CD4-positive, alpha-beta T cell treated with Interleukin-17A for 4 hours (primary cell): ENCODE measurements around the gene ATG13.

Experiments used
- DNase-seq: peaks from one replicate; pipeline ENCODE4 v3.0.0-alpha.2; 2020; ENCODE audit warnings: mixed read lengths

Gene ATG13

DNA sequence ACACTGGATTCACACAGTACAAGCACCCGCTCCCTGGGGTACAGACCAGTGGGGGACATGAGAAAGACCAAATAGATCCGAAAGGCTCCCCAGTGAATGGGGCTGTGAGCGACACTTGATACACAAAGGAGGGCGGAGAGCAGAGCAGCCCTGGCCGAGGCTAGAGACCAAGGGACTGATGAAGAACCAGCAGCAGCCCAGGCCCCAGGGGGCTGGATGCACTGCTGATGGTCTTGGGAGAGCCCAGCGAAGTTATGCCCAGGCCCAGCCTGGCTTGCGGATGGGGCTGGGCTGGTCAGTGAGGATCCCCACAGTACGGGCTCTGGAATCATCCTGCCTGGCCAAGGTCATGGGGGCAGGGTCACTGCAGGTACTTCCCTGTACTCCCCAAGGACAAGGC is 59.8 kb downstream of the ATG13 start:
- DNase-seq = no peak

DNA sequence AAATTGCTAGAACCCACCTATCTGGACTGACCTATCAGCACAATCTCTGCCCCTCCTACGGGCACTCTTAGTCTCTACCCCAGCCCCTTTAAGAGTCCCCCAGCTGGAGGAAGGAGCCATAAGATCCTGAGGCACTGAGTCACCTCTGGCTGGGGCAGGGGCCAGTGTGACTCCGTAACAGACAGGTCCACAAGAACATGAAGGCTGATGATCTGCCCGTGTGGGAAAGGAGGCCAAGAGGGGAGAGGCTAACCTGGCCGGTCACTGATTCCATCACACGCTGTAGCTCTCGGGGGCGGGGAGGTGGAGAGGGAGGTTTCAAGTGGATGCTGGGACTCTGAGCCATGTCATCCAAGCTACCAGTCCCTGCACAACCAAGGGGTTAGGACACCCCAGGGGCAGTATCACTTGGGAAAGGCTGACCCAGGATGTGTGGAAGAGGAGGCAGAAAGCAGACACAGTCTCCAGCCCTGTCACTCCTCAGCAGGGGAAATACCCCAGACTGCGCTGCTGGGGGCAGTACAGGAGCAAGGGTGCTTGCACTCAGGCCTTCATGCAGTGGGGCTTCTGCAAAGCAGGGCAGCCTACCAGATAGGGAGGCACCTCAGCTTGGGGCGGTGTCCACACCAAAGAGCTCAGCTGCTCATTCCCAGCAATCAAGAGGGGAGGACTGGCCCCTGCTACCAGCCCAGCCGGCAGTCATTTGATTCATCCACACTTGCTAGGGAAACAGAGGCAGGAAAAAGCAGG is 60.8 kb downstream of the ATG13 start:
- DNase-seq = no peak

DNA sequence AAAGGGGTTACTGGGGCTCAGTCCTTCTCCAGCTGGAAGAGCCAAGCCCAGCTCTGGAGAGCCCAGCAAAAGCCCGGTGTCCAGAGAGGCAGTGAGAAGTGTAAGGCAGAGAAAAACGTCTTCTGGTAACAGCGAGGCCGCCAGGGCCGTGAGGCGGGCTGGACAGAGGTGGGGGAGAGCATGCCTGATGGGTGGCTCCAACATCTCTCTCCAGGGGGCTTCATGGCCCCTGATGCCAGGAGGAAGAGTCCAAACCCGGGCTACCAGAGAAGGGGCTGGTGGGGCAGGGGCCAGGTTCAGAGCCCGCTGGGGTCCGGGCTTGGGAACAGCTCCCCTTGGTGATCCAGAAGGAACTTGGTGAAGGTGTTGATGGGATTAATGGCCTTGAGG is 61.4 kb downstream of the ATG13 start:
- DNase-seq = no peak

GRCh38 chr11:46679241-46680163 is 62.1 kb downstream of the ATG13 start:
- DNase-seq = no peak

DNA sequence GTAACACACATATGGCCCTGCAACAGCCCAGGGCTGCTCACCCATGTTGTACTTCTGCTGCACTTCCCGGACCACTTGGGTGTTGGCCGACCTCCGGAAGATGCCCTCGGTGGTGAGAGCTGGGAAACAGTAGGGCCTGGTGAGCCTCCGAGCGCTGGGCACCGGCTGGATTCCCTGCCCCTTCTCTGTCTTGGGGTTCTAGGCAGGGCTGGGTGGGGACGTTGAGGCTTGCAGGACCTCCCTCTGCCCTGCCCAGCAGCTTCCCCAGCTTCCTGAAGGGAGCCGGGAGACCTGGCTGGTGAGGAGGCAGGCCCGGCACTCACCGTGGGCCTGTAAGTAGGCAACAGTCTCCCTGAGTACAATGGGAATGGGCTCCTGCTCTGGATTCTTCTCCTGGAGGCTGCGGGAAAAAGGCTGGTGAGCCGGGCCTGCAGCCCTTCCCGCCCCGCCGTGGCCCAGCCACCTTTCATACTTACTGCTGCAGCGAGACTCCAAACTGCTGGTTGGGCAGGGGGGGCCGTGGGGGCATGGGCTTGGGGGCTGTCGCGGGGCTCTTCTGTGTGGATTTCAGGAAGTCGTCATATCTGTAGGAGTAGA is 62.9 kb downstream of the ATG13 start:
- DNase-seq = no peak

GRCh38 chr11:46680815-46681214 is 63.5 kb downstream of the ATG13 start:
- DNase-seq = no peak

DNA sequence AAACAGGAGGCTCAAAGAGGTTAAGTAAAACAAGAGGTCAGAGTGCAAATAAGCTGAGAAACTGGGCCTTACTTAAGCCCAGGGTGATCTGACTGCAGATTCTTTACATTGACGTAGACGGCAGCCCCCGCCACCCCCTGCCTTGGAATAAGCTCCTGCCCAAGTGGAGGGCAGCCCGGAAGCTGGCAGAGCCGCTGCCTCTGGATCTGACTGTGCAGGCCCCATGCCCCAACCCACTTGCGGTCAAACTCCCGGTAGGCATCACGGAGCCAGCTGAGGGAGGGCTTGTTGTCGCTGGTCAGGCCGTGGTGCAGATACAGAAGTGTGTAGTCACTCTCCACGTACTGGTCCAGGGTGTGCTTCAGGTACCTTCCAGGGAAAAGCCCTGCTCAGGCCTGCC is 64.5 kb downstream of the ATG13 start:
- no peak for DNase-seq

DNA sequence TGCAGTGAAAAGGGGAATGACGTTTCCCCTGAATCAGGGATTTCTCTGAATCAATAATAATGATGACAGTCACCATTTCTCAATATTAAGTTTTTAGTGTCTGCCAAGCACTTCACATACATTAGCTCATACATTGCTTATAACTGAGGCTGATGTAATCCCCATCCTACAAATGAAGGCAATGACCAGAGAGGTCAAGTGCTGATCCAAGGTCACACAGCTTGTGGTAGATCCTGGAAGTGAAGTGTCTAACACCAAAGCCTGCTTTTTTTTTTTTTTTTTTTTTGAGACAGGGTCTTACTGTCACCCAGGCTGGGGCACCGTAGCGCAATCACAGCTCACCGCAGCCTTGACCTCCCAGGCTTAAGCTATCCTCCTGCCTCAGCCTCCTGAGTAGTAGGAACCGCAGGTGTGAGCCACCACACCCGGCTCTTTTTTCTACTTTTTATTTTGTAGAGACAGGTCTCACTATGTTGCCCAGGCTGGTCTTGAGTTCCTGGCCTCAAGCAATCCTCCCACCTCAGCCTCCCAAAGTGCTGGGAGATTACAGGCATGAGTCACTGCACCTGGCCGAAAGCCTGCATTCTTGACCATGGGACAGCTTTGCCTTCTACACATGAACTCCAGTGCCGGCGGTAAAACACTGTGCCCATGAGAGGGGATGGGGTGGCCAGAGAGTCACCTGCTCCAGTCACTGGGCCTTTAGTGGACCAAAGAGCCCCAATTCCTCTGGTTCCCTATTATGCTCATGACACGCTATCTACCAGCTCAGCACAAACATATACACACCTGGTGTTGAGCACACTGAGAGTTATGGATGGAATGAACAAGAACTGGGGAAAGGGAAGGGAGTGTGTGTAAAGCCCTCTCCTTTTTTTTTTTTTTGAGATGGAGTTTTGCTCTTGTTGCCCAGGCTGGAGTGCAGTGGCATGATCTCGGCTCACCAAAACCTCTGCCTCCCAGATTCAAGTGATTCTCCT is 65.7 kb downstream of the ATG13 start:
- DNase-seq = no peak

- DNase-seq = no peak
Measured at GRCh38 chr11:46684367-46684766, 67.0 kb downstream of the ATG13 start.

DNA sequence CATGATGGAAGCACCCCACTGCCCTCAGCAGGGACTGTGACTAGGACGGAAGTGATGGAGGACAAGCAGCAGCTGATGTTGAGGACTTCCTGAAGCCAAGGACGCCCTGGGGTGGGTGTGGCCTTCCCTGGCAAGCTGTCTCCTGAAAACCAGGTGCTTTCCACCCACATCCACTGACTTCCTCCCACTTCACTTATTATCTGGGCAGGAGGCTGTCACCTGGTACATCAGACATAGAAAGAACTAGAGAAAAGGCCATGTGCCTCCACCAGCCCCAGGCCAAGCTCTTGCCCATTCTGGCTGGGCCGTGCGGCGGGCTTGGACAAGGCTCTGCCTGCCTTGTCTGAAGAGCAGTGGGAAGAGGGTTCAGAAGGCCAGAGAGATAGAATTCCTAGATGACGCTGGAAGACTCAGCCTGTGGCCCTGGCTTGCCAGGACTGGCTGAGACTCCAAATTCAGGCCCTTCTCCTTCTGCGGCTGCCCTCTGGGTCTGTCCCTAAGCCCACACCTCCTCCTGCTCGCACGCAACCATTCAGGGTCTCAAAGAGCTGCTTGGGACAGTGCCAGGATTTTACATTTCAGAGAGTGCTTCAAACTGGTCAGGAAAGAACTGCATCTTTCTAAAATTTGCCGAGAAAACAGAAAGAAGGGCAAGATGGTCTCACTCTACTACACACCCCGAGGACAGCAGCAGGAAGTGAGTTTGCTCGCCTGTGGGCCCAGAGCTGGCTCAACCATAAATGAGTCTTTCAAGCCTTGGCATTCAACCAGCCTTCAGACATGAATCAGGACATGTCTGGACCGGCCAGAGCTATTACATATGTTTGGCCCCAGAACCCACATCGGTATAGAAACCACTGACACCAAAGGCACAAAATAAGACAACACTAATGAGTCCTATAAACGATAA is 69.8 kb downstream of the ATG13 start:
- DNase-seq = no peak

- no peak for DNase-seq
Measured at GRCh38 chr11:46690702-46691101, 73.3 kb downstream of the ATG13 start.

DNA sequence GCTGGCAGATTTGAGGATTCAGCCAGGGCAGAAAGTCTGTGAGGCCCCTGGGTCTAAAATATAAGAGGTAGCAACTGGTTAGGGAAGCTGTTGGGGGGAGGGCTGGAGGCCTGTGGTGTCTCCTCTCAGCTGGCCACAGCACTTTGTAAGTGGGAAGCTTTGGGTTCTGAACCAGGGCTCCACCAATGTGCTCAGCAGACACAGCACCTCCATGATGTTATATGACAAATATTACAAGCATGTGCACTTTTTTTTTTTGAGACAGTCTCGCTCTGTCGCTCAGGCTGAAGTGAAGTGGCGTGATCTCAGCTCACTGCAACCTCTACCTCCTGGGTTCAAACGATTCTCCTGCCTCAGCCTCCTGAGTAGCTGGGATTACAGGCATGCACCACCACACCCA is 75.1 kb downstream of the ATG13 start:
- no peak for DNase-seq

- DNase-seq = no peak
Measured at GRCh38 chr11:46693597-46694012, 76.3 kb downstream of the ATG13 start.

DNA sequence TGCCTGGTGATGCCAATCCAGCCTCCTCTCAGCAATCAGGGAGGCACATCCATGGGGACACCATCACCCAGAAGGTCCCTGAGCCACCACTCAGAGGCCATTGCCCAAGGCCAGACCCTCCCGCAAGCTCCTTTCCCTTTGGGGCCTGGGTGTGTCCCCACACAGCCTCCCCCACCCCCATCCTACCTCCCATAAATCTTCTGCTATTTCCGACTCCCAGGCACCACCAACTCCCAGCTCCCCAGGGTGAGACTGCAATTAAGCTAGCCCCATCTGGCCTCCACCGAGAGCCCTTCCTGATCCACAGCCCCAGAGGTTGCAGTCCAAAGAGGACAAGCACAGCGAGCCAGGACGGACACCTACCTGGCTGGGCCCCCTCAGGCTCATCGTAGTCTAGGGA is 76.7 kb downstream of the ATG13 start:
- DNase-seq = no peak

- no peak for DNase-seq
Measured at GRCh38 chr11:46694607-46695006, 77.3 kb downstream of the ATG13 start.

GRCh38 chr11:46695345-46696211 is 78.2 kb downstream of the ATG13 start:
- no peak for DNase-seq

DNA sequence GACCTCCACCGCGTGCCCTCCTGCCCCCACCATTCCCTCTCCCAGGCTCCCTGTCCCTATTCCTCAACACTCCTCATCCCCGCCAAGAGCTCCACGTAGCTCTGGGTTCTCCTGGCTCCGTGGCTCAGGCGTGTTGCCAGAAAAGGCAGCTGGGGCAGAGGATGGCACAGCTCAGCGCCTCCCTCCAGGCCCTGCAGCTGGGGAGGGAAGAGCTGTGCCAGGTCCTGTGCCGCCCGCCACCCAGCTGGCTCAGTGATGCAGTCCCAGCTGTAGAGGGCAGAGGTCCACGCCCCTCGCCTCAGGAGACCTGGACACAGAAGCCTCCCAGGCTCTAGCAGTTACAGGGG is 78.8 kb downstream of the ATG13 start:
- no peak for DNase-seq

GRCh38 chr11:46697303-46697702 is 80.0 kb downstream of the ATG13 start:
- DNase-seq = no peak

DNA sequence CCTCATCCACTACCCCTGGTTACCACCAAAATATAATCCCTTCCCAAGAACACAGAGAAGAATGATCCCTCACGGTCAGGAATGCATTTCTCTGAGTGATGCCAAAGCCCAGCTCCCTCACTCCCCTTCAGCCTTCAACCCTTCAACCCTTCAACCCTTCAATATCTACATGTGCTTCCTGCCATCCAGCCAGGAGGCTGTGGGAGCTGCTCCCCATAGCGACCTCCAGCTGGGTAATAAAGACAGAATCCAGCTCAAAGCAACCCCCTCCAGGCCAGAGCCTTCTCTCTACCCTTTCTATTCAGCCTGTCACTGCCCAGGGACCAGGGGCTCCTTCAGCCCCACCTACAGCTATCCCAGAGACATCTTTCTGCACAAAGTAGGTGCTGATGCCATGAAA is 80.4 kb downstream of the ATG13 start:
- no peak for DNase-seq

GRCh38 chr11:46698597-46698996 is 81.2 kb downstream of the ATG13 start:
- no peak for DNase-seq
